Measurements from ENCODE around the gene AGFG1.
"Not testable (repeated sequence)": the region's sequence is repeated elsewhere in the genome, so short reads cannot be mapped to it uniquely, and the experiment has no call there.

The AGFG1 gene

DNA sequence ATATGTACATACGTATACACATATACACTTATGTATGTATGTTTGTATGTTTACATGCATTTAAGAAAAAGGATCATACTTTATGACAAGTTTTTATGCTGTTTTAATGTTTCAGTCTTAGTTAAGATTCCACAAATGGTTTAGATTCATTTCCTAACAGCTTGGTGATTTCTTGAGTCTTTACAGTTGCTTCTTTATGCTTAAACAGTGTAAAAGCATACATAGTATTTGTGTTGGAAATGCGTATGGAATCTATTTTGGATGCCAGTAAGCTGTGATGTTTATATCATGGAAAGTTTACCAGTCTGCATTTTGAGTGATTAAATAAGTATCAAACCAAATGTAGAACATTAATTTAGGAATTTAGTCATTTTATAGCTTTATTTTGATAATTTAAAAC lies 55.4 kb downstream of the AGFG1 start:
- H3K27ac ChIP-seq, result no peak overlapping the region

GRCh38 chr2:227528803-227529202 lies 56.8 kb downstream of the AGFG1 start:
- H3K4me2 ChIP-seq, result no peak overlapping the region
- H3K4me1 ChIP-seq, result no peaks in the 10 kb centered on the region
- no peaks in the 10 kb centered on the region for H3K9me3 ChIP-seq
- no peak overlapping the region for H3K9ac ChIP-seq
- peaks cover 56% of the 10 kb centered on the region for H3K36me3 ChIP-seq
- H4K20me1 ChIP-seq, result peaks cover 9% of the 10 kb centered on the region; the same call in 1 of the 2 replicates
- no peaks in the 10 kb centered on the region for H3K27me3 ChIP-seq
- TF ChIP-seq Cebpa-rat (IDR thresholded peaks at IDR 0.05), result no peak
- no peak overlapping the region for H3K4me3 ChIP-seq
- no peak overlapping the region for H3K27ac ChIP-seq

More for the DNA sequence above, 55.4 kb downstream of the AGFG1 start:
- Histone ChIP-seq H3K36me3 (peaks cover 57% of the 10 kb centered on the region), H3K4me1 (no peaks in the 10 kb centered on the region), H3K4me3 (no peak overlapping the region), H4K20me1 (peaks cover 22% of the 10 kb centered on the region), H3K4me2 (no peak overlapping the region), H3K27me3 (no peaks in the 10 kb centered on the region), H3K9me3 (no peaks in the 10 kb centered on the region), H3K9ac (no peak overlapping the region)
- no peak for TF ChIP-seq Cebpa-rat (IDR thresholded peaks at IDR 0.05)

GRCh38 chr2:227529871-227530270 lies 57.9 kb downstream of the AGFG1 start:
- Histone ChIP-seq H3K9me3 (no peaks in the 10 kb centered on the region), H3K36me3 (peaks cover 54% of the 10 kb centered on the region), H3K4me1 (no peaks in the 10 kb centered on the region), H3K27me3 (no peaks in the 10 kb centered on the region), H4K20me1 (no peaks in the 10 kb centered on the region), H3K4me3 (no peak overlapping the region), H3K9ac (no peak overlapping the region), H3K4me2 (no peak overlapping the region), H3K27ac (no peak overlapping the region)
- no peak for TF ChIP-seq Cebpa-rat (IDR thresholded peaks at IDR 0.05)

DNA sequence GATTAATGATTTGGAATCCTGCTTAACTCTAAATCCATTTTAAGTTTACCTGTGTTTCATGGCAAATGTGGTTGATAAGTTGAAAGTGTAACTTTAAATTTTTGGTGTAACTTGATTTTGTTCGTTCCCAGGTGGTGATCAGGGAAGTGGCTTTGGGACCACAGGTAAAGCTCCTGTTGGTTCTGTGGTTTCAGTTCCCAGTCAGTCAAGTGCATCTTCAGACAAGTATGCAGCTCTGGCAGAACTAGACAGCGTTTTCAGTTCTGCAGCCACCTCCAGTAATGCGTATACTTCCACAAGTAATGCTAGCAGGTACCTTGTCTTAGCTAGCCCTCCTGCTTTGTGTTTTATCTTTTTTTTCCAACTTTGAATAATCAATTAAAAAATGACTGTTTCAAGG lies 62.8 kb downstream of the AGFG1 start:
- Histone ChIP-seq H4K20me1 (no peaks in the 10 kb centered on the region), H3K9me3 (peaks cover 8% of the 10 kb centered on the region), H3K36me3 (peaks cover 73% of the 10 kb centered on the region), H3K9ac (no peak overlapping the region), H3K4me3 (no peak overlapping the region), H3K27me3 (no peaks in the 10 kb centered on the region), H3K4me2 (no peak overlapping the region), H3K4me1 (no peaks in the 10 kb centered on the region), H3K27ac (no peak overlapping the region)
- no peak for TF ChIP-seq Cebpa-rat (IDR thresholded peaks at IDR 0.05)

GRCh38 chr2:227536445-227536844 lies 64.5 kb downstream of the AGFG1 start:
- Histone ChIP-seq H3K9me3 (peaks cover 26% of the 10 kb centered on the region), H3K9ac (no peak overlapping the region), H3K27ac (no peak overlapping the region), H3K4me1 (no peaks in the 10 kb centered on the region), H3K27me3 (no peaks in the 10 kb centered on the region), H3K4me2 (no peak overlapping the region), H3K4me3 (no peak overlapping the region), H4K20me1 (no peaks in the 10 kb centered on the region), H3K36me3 (peaks cover 82% of the 10 kb centered on the region)
- no peak for TF ChIP-seq Cebpa-rat (IDR thresholded peaks at IDR 0.05)

- TF ChIP-seq Cebpa-rat (IDR thresholded peaks at IDR 0.05), result no peak
- Histone ChIP-seq H4K20me1 (no peaks in the 10 kb centered on the region), H3K4me1 (no peaks in the 10 kb centered on the region), H3K27me3 (no peaks in the 10 kb centered on the region), H3K9ac (no peak overlapping the region), H3K27ac (no peak overlapping the region), H3K4me3 (no peak overlapping the region), H3K36me3 (peaks cover 65% of the 10 kb centered on the region), H3K9me3 (peaks cover 32% of the 10 kb centered on the region), H3K4me2 (no peak overlapping the region)
These were observed 67.6 kb downstream of the AGFG1 start for GRCh38 chr2:227539465-227539956.

GRCh38 chr2:227540352-227540751 lies 68.4 kb downstream of the AGFG1 start:
- H3K27ac ChIP-seq, H3K4me1 ChIP-seq, H3K4me3 ChIP-seq, H3K9ac ChIP-seq, H3K4me2 ChIP-seq, H4K20me1 ChIP-seq, H3K27me3 ChIP-seq: not testable (repeated sequence)
- H3K9me3 ChIP-seq, result peaks cover 32% of the 10 kb centered on the region
- H3K36me3 ChIP-seq, result peaks cover 66% of the 10 kb centered on the region

- H3K36me3 ChIP-seq, result peaks cover 38% of the 10 kb centered on the region
- TF ChIP-seq Cebpa-rat (IDR thresholded peaks at IDR 0.05), result no peak
- no peak overlapping the region for H3K4me2 ChIP-seq
- no peaks in the 10 kb centered on the region for H3K27me3 ChIP-seq
- H3K9ac ChIP-seq, result no peak overlapping the region
- peaks cover 11% of the 10 kb centered on the region; the same call in 1 of the 2 replicates for H3K9me3 ChIP-seq
- H3K27ac ChIP-seq, result no peak overlapping the region
- no peaks in the 10 kb centered on the region for H4K20me1 ChIP-seq
- H3K4me3 ChIP-seq, result no peak overlapping the region
- H3K4me1 ChIP-seq, result no peaks in the 10 kb centered on the region
These were observed 74.0 kb downstream of the AGFG1 start for GRCh38 chr2:227545990-227546389.

DNA sequence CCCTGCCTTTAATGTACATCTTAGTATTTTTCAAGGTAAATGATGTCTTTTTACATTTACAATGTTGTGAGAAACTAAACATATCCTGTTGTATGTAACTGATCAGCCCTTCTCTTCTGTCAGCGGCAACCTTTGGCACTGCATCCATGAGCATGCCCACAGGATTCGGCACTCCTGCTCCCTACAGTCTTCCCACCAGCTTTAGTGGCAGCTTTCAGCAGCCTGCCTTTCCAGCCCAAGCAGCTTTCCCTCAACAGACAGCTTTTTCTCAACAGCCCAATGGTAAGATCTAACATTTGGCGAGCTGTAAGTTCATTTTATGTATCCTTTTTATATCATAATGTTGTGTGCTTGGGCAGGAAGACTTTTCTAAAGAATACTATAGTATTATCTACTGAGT lies 79.9 kb downstream of the AGFG1 start:
- Histone ChIP-seq H3K9ac (no peak overlapping the region), H4K20me1 (no peaks in the 10 kb centered on the region), H3K9me3 (no peaks in the 10 kb centered on the region), H3K4me3 (no peak overlapping the region), H3K27ac (no peak overlapping the region), H3K4me1 (no peaks in the 10 kb centered on the region), H3K4me2 (no peak overlapping the region), H3K36me3 (peaks cover 44% of the 10 kb centered on the region), H3K27me3 (no peaks in the 10 kb centered on the region)
- no peak for TF ChIP-seq Cebpa-rat (IDR thresholded peaks at IDR 0.05)

- H3K27me3 ChIP-seq, result no peaks in the 10 kb centered on the region
- H3K4me3 ChIP-seq, result no peak overlapping the region
- no peak for TF ChIP-seq Cebpa-rat (IDR thresholded peaks at IDR 0.05)
- no peaks in the 10 kb centered on the region for H4K20me1 ChIP-seq
- 0 out of 2 replicates have a peak, but pooled peaks cover 8% of the 10 kb centered on the region for H3K36me3 ChIP-seq
- H3K4me1 ChIP-seq, result no peaks in the 10 kb centered on the region
- H3K9ac ChIP-seq, result no peak overlapping the region
- no peak overlapping the region for H3K27ac ChIP-seq
- H3K4me2 ChIP-seq, result no peak overlapping the region
- H3K9me3 ChIP-seq, result no peaks in the 10 kb centered on the region
These were observed 90.6 kb downstream of the AGFG1 start for GRCh38 chr2:227562581-227562980.

DNA sequence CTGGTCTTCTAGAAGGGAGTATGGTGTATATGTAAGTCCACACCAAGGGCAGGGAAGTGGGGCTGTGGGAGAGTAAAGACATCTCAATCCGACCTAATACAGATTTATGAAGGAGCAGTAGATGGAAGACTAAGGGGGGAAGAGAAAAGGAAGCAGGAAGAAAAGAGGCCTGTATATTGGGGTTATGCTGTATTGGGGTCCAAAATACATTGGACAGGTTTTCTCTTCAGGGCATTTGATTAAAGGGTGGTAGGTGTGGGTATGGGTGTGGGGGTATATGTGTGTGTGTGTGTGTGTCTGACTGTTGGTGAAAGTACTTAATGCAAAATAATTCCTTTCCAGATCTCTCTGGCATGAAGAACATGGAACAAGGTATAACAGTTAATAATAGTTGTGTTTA lies 93.1 kb downstream of the AGFG1 start:
- no peaks in the 10 kb centered on the region for H3K4me1 ChIP-seq
- H3K36me3 ChIP-seq, result 0 out of 2 replicates have a peak, but pooled peaks cover 8% of the 10 kb centered on the region
- no peaks in the 10 kb centered on the region for H3K27me3 ChIP-seq
- H3K4me2 ChIP-seq, result no peak overlapping the region
- no peak overlapping the region for H3K9ac ChIP-seq
- H3K27ac ChIP-seq, result no peak overlapping the region
- no peaks in the 10 kb centered on the region for H4K20me1 ChIP-seq
- H3K9me3 ChIP-seq, result no peaks in the 10 kb centered on the region
- no peak overlapping the region for H3K4me3 ChIP-seq
- no peak for TF ChIP-seq Cebpa-rat (IDR thresholded peaks at IDR 0.05)

All from BLaER1 (cell line).